Heart left ventricle (tissue), 13 donors: ENCODE measurements around the gene C14orf132.

ENCODE experiments used
- POLR2A ChIP-seq, 2 donors: fragments of 450-650 bp; IDR thresholded peaks; one replicate each; pipeline ENCODE4 v1.6.1; 2017; ENCODE audit warnings: antibody characterized with exemption in 2 of 2, mild to moderate bottlenecking in 2 of 2, moderate library complexity in 2 of 2
- TF ChIP-seq, protein P1 (sequence below), 12 donors: fragments of 200-600 bp; sonication (generic) in 4 of 12; IDR thresholded peaks; one replicate each; pipeline versions ENCODE4 v1.5.0 to v1.8.0; 2018 to 2022; ENCODE audit warnings: antibody characterized with exemption in 12 of 12, mild to moderate bottlenecking in 5 of 12
- donor health status: ischemic (EF 13 %, LVEDD 7.1; RV severe dilation, severe dysfunction).
- donor health status: DM: no; HTN: yes; CAD: no.
- donor health status: DM: no; HTN: no; CAD: no.
- donor health status: ischemic (EF 25% LVEDD 6.9; RV normal size, moderate dysfunction).
- donor health status: ischemic (EF 25% LVEDD 5.7; RV mildly dilated, moderate dysfunction).
- donor health status: ischemic (EF 35%, LVEDD 5.7; RV mildly dilated, moderate dysfunction).
- donor health status: nonischemic (EF 11% LVEDD 7.7; RV severe dilation, severe dysfunction).
- donor health status: DM: yes; HTN: yes; CAD: no.
- donor health status: PGD.
- donor health status: ischemic (EF 29% LVEDD 5.4; RV normal size, mild dysfunction).
- donor health status: nonischemic (EF 23%, LVEDD 6.1; RV moderate dilation, normal function).

DNA sequence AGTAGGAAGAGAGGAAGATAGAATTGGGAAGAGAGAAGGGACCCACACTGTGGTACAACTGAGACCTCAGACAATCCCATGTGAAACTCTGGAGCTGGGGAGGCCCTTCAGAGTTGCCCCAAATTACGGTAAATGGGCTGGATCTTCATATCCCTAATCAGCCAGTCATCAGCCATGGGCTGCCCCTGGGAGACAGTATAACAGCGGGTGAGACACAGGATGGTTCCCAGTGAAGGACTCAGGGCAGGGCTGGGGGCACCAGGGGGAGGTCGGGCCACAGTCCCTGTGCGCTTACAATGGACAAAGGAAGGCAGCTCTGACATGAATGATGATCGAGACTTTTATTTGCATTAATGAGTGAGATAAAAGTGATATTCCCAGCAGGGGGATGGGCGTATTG, 91.2 kb downstream of the C14orf132 start:
- TF ChIP-seq, protein P1, sequence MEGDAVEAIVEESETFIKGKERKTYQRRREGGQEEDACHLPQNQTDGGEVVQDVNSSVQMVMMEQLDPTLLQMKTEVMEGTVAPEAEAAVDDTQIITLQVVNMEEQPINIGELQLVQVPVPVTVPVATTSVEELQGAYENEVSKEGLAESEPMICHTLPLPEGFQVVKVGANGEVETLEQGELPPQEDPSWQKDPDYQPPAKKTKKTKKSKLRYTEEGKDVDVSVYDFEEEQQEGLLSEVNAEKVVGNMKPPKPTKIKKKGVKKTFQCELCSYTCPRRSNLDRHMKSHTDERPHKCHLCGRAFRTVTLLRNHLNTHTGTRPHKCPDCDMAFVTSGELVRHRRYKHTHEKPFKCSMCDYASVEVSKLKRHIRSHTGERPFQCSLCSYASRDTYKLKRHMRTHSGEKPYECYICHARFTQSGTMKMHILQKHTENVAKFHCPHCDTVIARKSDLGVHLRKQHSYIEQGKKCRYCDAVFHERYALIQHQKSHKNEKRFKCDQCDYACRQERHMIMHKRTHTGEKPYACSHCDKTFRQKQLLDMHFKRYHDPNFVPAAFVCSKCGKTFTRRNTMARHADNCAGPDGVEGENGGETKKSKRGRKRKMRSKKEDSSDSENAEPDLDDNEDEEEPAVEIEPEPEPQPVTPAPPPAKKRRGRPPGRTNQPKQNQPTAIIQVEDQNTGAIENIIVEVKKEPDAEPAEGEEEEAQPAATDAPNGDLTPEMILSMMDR (IDR thresholded peaks at IDR 0.05) = no peak
- TF ChIP-seq POLR2A (IDR thresholded peaks at IDR 0.05) = no peak
